Mucosa of stomach (tissue), 1 donor: ENCODE results near the gene ELK1.
"Not testable (repeated sequence)": the region's sequence is repeated elsewhere in the genome, so short reads cannot be mapped to it uniquely, and the experiment has no call there.

Experiments
- H3K27me3 ChIP-seq: one replicate; pipeline ENCODE4 v1.7.0; 2013; ENCODE audit warnings: mild to moderate bottlenecking, low read length; ENCODE audit not compliant: control insufficient read depth, insufficient read depth
- H3K36me3 ChIP-seq: one replicate; pipeline ENCODE4 v1.7.0; 2013; ENCODE audit warnings: low read length; ENCODE audit not compliant: control insufficient read depth, insufficient read depth
- H3K4me1 ChIP-seq: one replicate; pipeline ENCODE4 v1.7.0; 2013; ENCODE audit warnings: mild to moderate bottlenecking, low read length; ENCODE audit not compliant: control insufficient read depth, insufficient read depth
- H3K4me3 ChIP-seq: one replicate; pipeline ENCODE4 v1.7.0; 2013; ENCODE audit warnings: low read length
- H3K9ac ChIP-seq: one replicate; pipeline ENCODE4 v1.7.0; 2013; ENCODE audit warnings: mild to moderate bottlenecking, low read length, moderate library complexity
- H3K9me3 ChIP-seq: one replicate; pipeline ENCODE4 v1.7.0; 2013; ENCODE audit warnings: mild to moderate bottlenecking, low read length, moderate library complexity; ENCODE audit not compliant: control insufficient read depth
- donor health status: Pancreatic carcinoma.

ELK1 gene, protein sequence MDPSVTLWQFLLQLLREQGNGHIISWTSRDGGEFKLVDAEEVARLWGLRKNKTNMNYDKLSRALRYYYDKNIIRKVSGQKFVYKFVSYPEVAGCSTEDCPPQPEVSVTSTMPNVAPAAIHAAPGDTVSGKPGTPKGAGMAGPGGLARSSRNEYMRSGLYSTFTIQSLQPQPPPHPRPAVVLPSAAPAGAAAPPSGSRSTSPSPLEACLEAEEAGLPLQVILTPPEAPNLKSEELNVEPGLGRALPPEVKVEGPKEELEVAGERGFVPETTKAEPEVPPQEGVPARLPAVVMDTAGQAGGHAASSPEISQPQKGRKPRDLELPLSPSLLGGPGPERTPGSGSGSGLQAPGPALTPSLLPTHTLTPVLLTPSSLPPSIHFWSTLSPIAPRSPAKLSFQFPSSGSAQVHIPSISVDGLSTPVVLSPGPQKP

DNA sequence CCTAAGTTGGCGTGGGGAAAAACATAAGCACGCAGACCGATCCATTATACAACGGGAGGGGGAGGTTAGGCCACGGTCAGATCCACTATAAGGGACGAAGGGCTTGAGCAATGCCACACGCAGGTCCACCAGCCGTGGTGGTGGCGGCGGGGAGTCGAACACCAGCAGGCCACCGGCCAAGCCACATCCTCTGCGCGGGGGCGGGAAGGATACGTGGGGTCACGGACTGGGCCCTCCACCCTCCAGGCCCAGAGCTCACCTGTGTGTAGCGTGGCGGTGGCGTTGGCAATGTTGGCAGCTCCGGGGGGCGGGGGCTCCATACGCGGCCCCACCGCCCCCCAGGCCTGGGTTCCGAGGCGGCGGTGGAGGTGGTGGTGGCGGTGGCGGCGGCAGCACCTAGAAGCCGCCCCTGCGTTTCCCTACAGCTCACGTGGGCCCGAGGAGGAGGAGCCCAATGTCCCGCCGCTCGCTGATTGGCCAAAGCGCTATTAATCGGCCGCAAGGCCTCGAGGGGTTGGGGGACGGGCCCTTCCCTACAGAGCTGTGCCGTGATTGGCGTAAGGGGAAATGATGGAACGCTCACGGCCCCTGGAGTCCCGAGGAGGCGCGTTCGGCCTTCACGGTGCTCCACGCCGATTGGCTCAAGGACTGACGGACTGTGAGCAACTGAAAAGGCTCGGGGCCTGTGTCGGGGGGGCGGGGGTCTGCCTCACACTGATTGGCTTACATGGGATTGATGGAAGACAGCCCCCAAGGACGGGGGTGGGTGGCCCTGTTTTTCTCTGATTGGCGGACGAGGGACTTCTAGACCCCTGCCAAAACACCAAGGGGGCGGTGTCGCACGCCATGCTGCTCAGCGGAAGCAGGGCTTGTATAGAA lies at the start of gene ELK1:
Gene ELK1, minus strand, starts transcription at position 400 of the 879 bp plus-strand sequence. CDS start 9,122 bp downstream, outside the sequence.
- no peaks in the 10 kb centered on the region for H3K4me1 ChIP-seq
- no peaks in the 10 kb centered on the region for H3K36me3 ChIP-seq
- peak within 1 kb of the TSS; percentile 31 for H3K4me3 ChIP-seq
- peak within 1 kb of the TSS; percentile 80 for H3K9ac ChIP-seq
- no peaks in the 10 kb centered on the region for H3K9me3 ChIP-seq
- no peaks in the 10 kb centered on the region for H3K27me3 ChIP-seq

DNA sequence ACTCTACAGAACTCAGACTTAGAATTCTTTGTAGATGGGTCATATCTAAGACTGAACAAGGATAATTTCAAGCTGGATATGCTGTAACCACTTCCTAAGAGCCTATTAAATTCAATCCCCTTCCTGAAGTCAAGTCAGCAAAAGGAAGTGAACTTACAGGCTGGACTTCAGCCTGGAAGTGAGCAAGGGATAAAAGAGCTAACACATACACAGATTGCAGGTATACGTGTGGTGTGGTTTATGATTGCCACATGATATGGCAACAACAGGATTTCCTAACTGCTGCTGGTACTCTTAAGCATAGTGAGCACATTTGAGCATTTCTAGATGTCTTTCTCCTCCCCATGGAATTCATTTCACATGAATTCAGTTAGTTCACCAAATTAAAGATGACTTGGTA lies 46.8 kb upstream of the ELK1 start:
- no peaks in the 10 kb centered on the region for H3K9me3 ChIP-seq
- no peak overlapping the region for H3K9ac ChIP-seq
- H3K4me1 ChIP-seq: no peaks in the 10 kb centered on the region
- H3K4me3 ChIP-seq: no peak overlapping the region
- no peaks in the 10 kb centered on the region for H3K36me3 ChIP-seq
- H3K27me3 ChIP-seq: no peaks in the 10 kb centered on the region

DNA sequence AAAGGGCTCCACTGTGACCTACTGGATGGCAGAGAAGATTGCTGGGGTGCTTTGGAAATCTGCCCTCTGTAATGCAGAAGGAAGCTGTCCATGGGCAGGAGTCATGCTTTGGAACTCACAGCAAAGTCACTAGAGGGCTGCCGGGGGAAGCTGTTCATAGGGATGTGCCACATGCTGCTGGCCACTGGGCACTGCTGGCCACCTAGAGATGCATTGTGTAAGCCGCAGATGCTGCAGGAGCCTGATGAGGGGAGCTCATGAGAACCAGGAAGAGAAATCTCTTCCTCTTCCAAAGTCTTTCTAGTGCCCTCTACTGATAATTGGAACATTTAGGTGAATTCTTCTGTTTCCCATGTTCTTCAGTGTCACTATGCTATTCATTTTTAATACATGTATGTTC lies 39.8 kb upstream of the ELK1 start:
- no peaks in the 10 kb centered on the region for H3K4me1 ChIP-seq
- H3K27me3 ChIP-seq: no peaks in the 10 kb centered on the region
- H3K9ac ChIP-seq: no peak overlapping the region
- H3K9me3 ChIP-seq: no peaks in the 10 kb centered on the region
- no peak overlapping the region for H3K4me3 ChIP-seq
- no peaks in the 10 kb centered on the region for H3K36me3 ChIP-seq

DNA sequence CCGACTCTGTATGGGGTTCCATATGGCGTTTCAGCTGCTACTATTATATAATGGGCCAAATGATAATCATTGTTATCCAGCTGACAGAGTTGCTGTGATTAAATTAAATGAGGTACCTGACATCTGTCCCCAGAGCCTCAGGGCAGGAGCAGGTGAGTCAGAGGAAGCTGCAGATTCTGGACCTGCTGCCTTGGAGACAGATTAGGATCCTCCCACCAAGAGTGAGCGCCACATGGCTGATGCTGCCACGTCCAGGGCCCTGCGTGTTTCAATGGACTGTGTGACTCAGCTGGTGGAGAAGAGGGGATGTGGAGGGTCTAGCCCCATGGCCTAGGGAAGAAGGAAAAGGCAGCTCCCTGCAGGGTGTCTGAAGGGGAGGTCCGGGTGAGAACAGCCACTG lies 36.9 kb upstream of the ELK1 start:
- Histone ChIP-seq H3K4me1 (no peaks in the 10 kb centered on the region), H3K4me3 (no peak overlapping the region), H3K9me3 (no peaks in the 10 kb centered on the region), H3K9ac (no peak overlapping the region), H3K27me3 (no peaks in the 10 kb centered on the region), H3K36me3 (no peaks in the 10 kb centered on the region)

DNA sequence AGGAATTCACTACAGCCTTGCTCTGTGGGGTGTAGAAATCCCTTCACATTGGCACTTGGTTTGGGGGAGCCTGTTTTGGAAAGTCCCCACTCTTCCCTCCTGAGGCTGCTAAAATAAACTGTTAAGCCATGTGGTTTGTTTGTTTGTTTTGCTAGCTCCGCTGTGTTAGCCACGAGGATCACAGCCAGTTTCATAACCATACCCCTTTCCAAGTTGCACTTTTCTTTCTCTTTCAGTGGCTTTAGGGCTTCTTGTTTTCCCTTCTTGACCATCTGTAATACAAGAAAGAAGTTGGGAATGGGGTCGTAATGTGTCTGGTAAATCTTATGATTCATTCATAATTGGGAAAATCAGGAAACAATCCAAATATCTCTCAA lies 33.5 kb upstream of the ELK1 start:
- Histone ChIP-seq H3K9ac (no peak overlapping the region), H3K4me3 (no peak overlapping the region), H3K9me3 (no peaks in the 10 kb centered on the region), H3K36me3 (no peaks in the 10 kb centered on the region), H3K4me1 (no peaks in the 10 kb centered on the region), H3K27me3 (no peaks in the 10 kb centered on the region)

DNA sequence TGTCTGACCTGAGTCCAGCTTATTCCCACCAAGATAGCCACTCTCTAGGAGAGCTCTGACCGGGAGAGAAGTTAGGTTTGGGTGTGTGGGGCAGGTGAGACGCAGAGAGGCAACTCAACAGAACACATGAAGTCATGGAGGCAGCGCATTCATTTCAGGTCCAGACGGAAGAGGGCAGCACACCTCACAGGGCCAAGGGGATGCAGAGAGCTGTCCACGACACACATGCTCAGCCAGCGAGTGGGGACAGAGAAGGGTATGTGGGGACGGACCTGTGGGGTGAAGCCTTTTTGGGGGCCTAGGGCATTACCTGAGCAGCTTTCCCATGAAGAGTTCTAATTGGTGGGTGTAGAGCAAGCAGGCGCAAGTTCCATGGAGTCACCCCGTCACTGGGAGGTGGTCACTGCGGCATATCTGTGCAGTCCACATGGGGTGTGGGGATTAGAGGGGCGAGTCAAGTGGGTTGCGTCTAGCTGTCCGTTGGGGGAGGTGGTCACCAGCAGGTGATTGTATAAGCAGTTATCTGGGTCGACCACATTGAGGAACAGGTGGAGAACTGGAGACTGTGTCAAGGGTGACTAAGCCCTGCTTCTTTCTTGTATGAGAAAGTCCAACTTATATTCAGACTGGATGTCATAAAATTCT lies 32.9 kb upstream of the ELK1 start:
- no peaks in the 10 kb centered on the region for H3K27me3 ChIP-seq
- no peaks in the 10 kb centered on the region for H3K9me3 ChIP-seq
- H3K36me3 ChIP-seq: no peaks in the 10 kb centered on the region
- no peaks in the 10 kb centered on the region for H3K4me1 ChIP-seq
- no peak overlapping the region for H3K9ac ChIP-seq
- H3K4me3 ChIP-seq: no peak overlapping the region

DNA sequence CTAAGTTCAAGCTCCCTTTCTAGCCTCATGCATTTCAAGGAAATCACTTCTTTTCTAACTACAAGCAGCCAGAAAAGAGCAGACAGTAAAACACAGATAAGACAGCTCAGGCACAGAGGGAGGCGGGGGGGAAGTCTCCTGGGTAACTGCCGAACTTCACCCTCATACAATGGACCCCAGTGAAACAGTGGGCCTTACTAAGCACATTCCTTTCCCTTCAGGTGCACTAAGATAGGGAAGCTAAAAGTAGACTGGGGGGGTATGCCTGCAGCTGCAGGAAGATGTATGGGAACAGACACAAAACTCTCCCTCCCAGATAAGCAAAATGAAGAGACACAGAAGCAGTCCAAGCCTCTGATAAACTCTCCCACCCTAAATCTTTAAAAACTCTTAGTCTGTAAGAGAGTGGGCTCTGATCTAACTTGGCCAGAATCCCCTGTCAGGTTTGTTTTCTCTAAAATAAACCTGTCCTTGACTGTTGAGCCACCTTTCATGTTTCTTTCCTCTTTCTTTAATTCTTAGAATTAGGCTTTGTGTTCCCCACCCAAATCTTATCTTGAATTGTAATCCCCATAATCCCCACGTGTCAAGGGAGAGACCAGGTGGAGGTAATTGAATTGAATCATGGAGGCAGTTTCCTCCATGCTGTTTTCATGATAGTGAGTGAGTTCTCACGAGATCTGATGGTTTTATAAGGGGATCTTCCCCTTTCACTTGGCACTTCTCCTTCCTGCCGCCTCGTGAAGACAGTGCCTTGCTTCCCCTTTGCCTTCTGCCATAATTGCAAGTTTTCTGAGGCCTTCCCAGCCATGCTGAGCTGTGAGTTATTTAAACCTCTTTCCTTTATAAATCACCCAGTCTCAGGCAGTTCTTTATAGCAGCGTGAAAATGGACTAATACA lies 25.8 kb upstream of the ELK1 start:
- not testable (repeated sequence) for H3K9me3 ChIP-seq, H3K9ac ChIP-seq, H3K4me3 ChIP-seq

DNA sequence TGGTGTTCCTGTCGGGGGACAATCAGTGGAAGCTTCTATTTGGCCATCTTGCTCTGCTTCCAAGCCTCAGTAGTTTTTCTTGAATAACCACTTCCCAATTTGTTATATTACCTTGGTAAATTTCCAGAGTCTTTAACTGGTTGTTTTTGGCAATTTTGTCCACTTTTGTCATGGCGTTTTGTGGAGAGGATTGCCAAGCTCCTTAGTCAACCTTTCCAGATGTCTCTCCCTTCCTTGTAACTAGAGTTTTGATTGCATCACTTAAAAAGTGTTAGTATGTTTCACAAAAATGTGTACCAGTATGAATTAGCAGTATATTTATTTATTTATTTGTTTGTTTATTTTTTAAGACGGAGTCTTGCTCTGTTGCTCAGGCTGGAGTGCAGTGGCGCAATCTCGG lies 24.4 kb upstream of the ELK1 start:
- Histone ChIP-seq H3K36me3 (no peaks in the 10 kb centered on the region), H3K9ac (no peak overlapping the region), H3K27me3 (no peaks in the 10 kb centered on the region), H3K9me3 (no peaks in the 10 kb centered on the region), H3K4me1 (no peaks in the 10 kb centered on the region), H3K4me3 (no peak overlapping the region)

More for the DNA sequence above, 25.8 kb upstream of the ELK1 start:
- H3K4me1 ChIP-seq, H3K36me3 ChIP-seq, H3K27me3 ChIP-seq: not testable (repeated sequence)

DNA sequence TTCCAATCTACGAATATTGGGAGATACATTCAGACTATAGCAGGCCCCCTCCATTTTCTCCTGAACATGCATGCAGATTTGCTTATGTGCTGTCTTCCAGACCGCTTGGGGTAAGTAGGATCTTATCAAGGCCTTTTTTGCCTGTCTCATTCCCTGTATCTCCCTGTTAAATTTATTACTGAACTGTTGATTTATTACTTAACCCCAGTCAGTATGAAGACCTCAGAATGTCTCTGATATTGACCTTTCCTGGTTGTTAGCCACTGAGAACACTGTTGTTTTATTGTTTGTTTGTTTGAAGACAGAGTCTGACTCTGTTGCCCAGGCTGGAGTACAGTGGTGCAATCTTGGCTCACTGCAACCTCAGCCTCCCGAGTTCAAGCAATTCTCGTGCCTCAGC lies 15.4 kb upstream of the ELK1 start:
- not testable (repeated sequence) for H3K4me3 ChIP-seq, H3K4me1 ChIP-seq, H3K27me3 ChIP-seq, H3K9ac ChIP-seq, H3K36me3 ChIP-seq, H3K9me3 ChIP-seq

DNA sequence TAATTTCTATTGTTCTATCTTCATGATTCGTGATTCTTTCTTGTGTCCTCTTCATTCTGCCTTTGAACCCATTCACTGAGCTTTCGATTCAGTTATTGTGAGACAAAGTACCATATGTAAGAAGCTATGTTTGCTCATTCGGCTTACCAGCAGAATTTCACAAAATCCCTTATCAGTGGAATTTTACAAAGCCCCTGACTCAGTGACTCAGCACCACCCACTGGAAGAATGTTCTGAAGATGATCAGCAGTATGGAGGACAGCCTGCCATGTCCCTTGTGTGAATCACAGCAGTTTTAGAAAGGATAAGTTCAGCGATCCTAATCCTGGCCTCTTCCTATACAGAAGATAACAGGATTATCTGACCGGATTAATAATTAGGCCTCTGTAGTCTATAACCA lies 14.4 kb upstream of the ELK1 start:
- H3K27me3 ChIP-seq: no peaks in the 10 kb centered on the region
- no peak overlapping the region for H3K9ac ChIP-seq
- no peaks in the 10 kb centered on the region for H3K4me1 ChIP-seq
- H3K36me3 ChIP-seq: no peaks in the 10 kb centered on the region
- H3K4me3 ChIP-seq: no peak overlapping the region
- H3K9me3 ChIP-seq: no peaks in the 10 kb centered on the region

DNA sequence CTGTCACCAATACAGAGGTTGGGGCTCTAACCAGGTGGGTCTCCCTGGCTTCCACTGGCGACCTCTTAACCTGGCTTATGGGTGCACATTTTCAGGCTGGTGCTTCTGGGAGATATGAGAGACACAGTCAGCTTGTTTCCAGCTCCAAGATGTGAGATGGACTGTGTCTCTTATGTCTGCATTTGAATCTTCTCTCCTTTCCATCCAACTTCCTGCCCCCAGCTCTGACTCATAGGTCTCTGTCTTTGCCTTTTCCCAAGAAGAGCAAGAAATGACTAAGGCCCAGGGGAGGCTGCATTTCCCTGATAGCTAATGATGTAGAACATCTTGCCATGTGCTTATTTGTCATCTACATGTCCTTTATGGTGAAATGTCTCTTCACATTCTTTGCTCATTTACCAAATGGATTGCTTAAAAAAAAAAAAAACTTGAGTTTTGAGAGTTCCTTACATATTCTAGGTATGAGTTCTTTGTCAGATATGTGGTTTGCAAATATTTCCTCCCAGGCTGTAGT lies 11.8 kb upstream of the ELK1 start:
- Histone ChIP-seq H3K9ac (no peak overlapping the region), H3K36me3 (no peaks in the 10 kb centered on the region), H3K4me1 (no peaks in the 10 kb centered on the region)

More for the DNA sequence above, 11.8 kb upstream of the ELK1 start:
- H3K27me3 ChIP-seq: no peaks in the 10 kb centered on the region
- no peak overlapping the region for H3K4me3 ChIP-seq
- no peaks in the 10 kb centered on the region for H3K9me3 ChIP-seq
